GM19455 (cell line): ENCODE results near the gene MMRN2.
"Not testable (repeated sequence)": the region's sequence is repeated elsewhere in the genome, so short reads cannot be mapped to it uniquely, and the experiment has no call there.

Experiments
- ATAC-seq: cut with Tn5 transposase; IDR thresholded peaks from one replicate; pipeline ENCODE4 v1.9.1; 2021; ENCODE audit not compliant: unreplicated experiment

Gene MMRN2

GRCh38 chr10:86958116-86958900, 893 bp upstream of the MMRN2 start, which contains the start of gene SNCG:
TSS of gene SNCG (plus strand) at chr10:86958599. CDS start at chr10:86958698, 99 bp downstream.
- no peak for ATAC-seq

- no peak for ATAC-seq
These were observed 467 bp downstream of the MMRN2 start for GRCh38 chr10:86956848-86957448.

- ATAC-seq, result no peak
These were observed 1.1 kb downstream of the MMRN2 start for GRCh38 chr10:86956195-86956847.

- no peak for ATAC-seq
These were observed 1.8 kb downstream of the MMRN2 start for GRCh38 chr10:86955501-86956194.

GRCh38 chr10:86954681-86955500, 2.5 kb downstream of the MMRN2 start:
- no peak for ATAC-seq

GRCh38 chr10:86953747-86954680, 3.4 kb downstream of the MMRN2 start:
- no peak for ATAC-seq

GRCh38 chr10:86952697-86953096, 4.7 kb downstream of the MMRN2 start:
- not testable (repeated sequence) for ATAC-seq

- ATAC-seq, result no peak
These were observed 5.3 kb downstream of the MMRN2 start for GRCh38 chr10:86952106-86952505.

GRCh38 chr10:86951184-86951761, 6.1 kb downstream of the MMRN2 start:
- ATAC-seq, result no peak

GRCh38 chr10:86950349-86950748, 7.1 kb downstream of the MMRN2 start:
- ATAC-seq, result no peak

GRCh38 chr10:86947806-86948205, 9.6 kb downstream of the MMRN2 start:
- ATAC-seq, result not testable (repeated sequence)

- no peak for ATAC-seq
These were observed 10.9 kb downstream of the MMRN2 start for GRCh38 chr10:86946213-86947155.

- ATAC-seq, result no peak
These were observed 11.8 kb downstream of the MMRN2 start for GRCh38 chr10:86945361-86946212.

- no peak for ATAC-seq
These were observed 12.5 kb downstream of the MMRN2 start for GRCh38 chr10:86944907-86945306.

GRCh38 chr10:86944471-86944870, 12.9 kb downstream of the MMRN2 start:
- ATAC-seq, result no peak

GRCh38 chr10:86944031-86944419, 13.4 kb downstream of the MMRN2 start:
- ATAC-seq, result no peak
